ENCODE data around the gene NR2F2.

Gene NR2F2

GRCh38 chr15:96296264-96296663 lies 34.2 kb upstream of the NR2F2 start:
- DNase-seq (ENCODE audit: low read depth): peak; percentile 64
- no peak for TF ChIP-seq CTCF (IDR thresholded peaks at IDR 0.05; ENCODE audit: low read length, missing control alignments)
- no peak overlapping the region for H3K4me3 ChIP-seq (replicated peaks; ENCODE audit: low read depth, low read length)

GRCh38 chr15:96297783-96298182 lies 32.7 kb upstream of the NR2F2 start:
- no peak overlapping the region for H3K4me3 ChIP-seq (replicated peaks; ENCODE audit: low read depth, low read length)
- TF ChIP-seq CTCF (IDR thresholded peaks at IDR 0.05; ENCODE audit: low read length, missing control alignments): no peak
- DNase-seq (ENCODE audit: low read depth): no peak

- TF ChIP-seq CTCF (IDR thresholded peaks at IDR 0.05; ENCODE audit: low read length, missing control alignments): no peak
Observed at GRCh38 chr15:96298217-96298616, 32.3 kb upstream of the NR2F2 start.

GRCh38 chr15:96300836-96301235 lies 29.7 kb upstream of the NR2F2 start:
- no peak for TF ChIP-seq CTCF (IDR thresholded peaks at IDR 0.05; ENCODE audit: low read length, missing control alignments)
- no peak overlapping the region for H3K4me3 ChIP-seq (replicated peaks; ENCODE audit: low read depth, low read length)
- no peak for DNase-seq (ENCODE audit: low read depth)

More at GRCh38 chr15:96298217-96298616, 32.3 kb upstream of the NR2F2 start:
- DNase-seq (ENCODE audit: low read depth): no peak
- H3K4me3 ChIP-seq (replicated peaks; ENCODE audit: low read depth, low read length): no peak overlapping the region

- no peak overlapping the region for H3K4me3 ChIP-seq (replicated peaks; ENCODE audit: low read depth, low read length)
- TF ChIP-seq CTCF (IDR thresholded peaks at IDR 0.05; ENCODE audit: low read length, missing control alignments): no peak
Observed at GRCh38 chr15:96303503-96304056, 26.9 kb upstream of the NR2F2 start.

GRCh38 chr15:96304839-96305238 lies 25.7 kb upstream of the NR2F2 start:
- no peak for TF ChIP-seq CTCF (IDR thresholded peaks at IDR 0.05; ENCODE audit: low read length, missing control alignments)
- DNase-seq (ENCODE audit: low read depth): no peak
- H3K4me3 ChIP-seq (replicated peaks; ENCODE audit: low read depth, low read length): no peak overlapping the region

More at GRCh38 chr15:96303503-96304056, 26.9 kb upstream of the NR2F2 start:
- no peak for DNase-seq (ENCODE audit: low read depth)

GRCh38 chr15:96306321-96306720 lies 24.2 kb upstream of the NR2F2 start:
- H3K4me3 ChIP-seq (replicated peaks; ENCODE audit: low read depth, low read length): no peak overlapping the region
- DNase-seq (ENCODE audit: low read depth): no peak
- TF ChIP-seq CTCF (IDR thresholded peaks at IDR 0.05; ENCODE audit: low read length, missing control alignments): no peak
